Amniotic epithelial cell (primary cell): ENCODE results near the gene TNFRSF12A.
A peak's percentile ranks its signal among the peaks of the same experiment; 100 is the strongest.

ENCODE experiments used
- DNase-seq: peaks from one replicate; pipeline ENCODE4 v3.0.0-alpha.2; 2010; ENCODE audit warnings: low read depth

Gene TNFRSF12A

GRCh38 chr16:3026609-3027488 lies 6.7 kb downstream of the TNFRSF12A start:
- no peak for DNase-seq

- no peak for DNase-seq
These were observed 7.3 kb downstream of the TNFRSF12A start for GRCh38 chr16:3027489-3027795.

- peak; percentile 59 for DNase-seq
These were observed 8.0 kb downstream of the TNFRSF12A start for GRCh38 chr16:3027983-3028715.

GRCh38 chr16:3028716-3029319 lies 8.7 kb downstream of the TNFRSF12A start:
- no peak for DNase-seq

- DNase-seq: peak; percentile 24
These were observed 9.5 kb downstream of the TNFRSF12A start for GRCh38 chr16:3029491-3030221.

- no peak for DNase-seq
These were observed 10.3 kb downstream of the TNFRSF12A start for GRCh38 chr16:3030222-3031212.

GRCh38 chr16:3032624-3033023 lies 12.5 kb downstream of the TNFRSF12A start:
- DNase-seq: no peak

- DNase-seq: no peak
These were observed 15.3 kb downstream of the TNFRSF12A start for GRCh38 chr16:3035289-3035971.

GRCh38 chr16:3035972-3036725 lies 16.0 kb downstream of the TNFRSF12A start:
- no peak for DNase-seq

GRCh38 chr16:3036726-3037315 lies 16.7 kb downstream of the TNFRSF12A start, which contains the start of gene BICDL2:
Gene BICDL2, minus strand, starts transcription at chr16:3036944. Its CDS starts 1,448 bp downstream, at chr16:3035496.
- no peak for DNase-seq

GRCh38 chr16:3038256-3038655 lies 18.1 kb downstream of the TNFRSF12A start:
- no peak for DNase-seq

- no peak for DNase-seq
These were observed 18.7 kb downstream of the TNFRSF12A start for GRCh38 chr16:3038896-3039295.

- DNase-seq: no peak
These were observed 22.2 kb downstream of the TNFRSF12A start for GRCh38 chr16:3042376-3042775.

- DNase-seq: no peak
These were observed 24.5 kb downstream of the TNFRSF12A start for GRCh38 chr16:3044708-3045107.

GRCh38 chr16:3045758-3046640 lies 25.8 kb downstream of the TNFRSF12A start, which contains the start of gene MMP25:
Gene MMP25, plus strand, starts transcription at chr16:3046561. Its CDS starts 357 bp downstream, at chr16:3046918.
- DNase-seq: no peak

GRCh38 chr16:3046641-3047386 lies 26.6 kb downstream of the TNFRSF12A start:
- DNase-seq: no peak

GRCh38 chr16:3047387-3047720 lies 27.2 kb downstream of the TNFRSF12A start:
- DNase-seq: no peak
